HG02759 (cell line): ENCODE results near the gene SFI1.
"Not testable (repeated sequence)": the region's sequence is repeated elsewhere in the genome, so short reads cannot be mapped to it uniquely, and the experiment has no call there.

Experiments
- ATAC-seq: cut with Tn5 transposase; IDR thresholded peaks from one replicate; pipeline ENCODE4 v1.9.1; 2021; ENCODE audit warnings: mild to moderate bottlenecking, moderate library complexity; ENCODE audit not compliant: unreplicated experiment

SFI1 gene

DNA sequence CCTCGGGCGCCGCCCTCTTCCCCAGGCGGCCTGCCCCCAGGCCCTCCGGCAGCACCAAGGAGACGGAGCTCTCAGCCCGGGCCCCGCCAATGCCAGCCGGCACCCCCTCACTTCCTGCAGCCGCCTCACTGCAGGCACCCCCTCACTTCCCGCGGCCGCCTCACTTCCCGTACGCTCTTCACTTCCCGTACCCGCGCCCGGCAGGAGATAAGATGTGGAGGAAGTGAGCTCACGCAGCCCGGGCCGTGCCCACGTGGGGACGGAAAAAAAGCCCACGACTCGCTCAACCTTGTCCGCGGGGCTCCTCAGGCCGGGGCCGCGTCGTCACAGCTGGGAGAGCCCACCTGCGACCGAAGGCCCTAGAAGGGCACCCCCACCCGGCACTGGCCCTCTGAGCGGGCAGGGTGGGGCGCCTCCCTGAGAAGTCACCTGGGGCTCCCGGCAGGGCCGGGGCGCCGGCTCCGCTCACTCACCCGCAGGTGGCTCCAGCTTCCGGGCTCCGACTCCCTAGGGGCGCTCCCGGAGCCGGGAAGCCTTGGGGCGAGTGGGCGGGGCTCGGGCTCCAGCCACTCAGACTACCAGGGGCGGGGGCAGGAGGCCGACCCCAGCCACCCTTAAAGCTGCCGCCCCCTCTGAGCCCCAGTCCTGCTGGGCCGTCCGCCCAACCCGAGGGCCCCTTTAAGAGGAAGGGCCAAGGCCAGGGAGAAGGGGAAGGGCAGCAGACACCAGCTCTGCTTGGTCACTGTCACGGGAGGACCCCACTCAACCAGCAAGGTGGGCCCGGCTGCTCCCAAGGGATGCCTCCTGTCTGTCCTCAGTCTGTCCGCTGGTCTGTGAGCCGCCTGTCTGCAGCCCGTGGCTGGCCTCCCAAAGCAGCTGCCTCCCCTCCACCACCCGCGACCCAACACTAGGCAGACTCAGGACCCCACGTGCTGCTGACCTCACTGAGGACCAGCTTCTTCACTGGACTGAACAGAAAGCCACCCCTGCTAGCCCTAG, 134.3 kb downstream of the SFI1 start:
- peak; percentile 69 for ATAC-seq

DNA sequence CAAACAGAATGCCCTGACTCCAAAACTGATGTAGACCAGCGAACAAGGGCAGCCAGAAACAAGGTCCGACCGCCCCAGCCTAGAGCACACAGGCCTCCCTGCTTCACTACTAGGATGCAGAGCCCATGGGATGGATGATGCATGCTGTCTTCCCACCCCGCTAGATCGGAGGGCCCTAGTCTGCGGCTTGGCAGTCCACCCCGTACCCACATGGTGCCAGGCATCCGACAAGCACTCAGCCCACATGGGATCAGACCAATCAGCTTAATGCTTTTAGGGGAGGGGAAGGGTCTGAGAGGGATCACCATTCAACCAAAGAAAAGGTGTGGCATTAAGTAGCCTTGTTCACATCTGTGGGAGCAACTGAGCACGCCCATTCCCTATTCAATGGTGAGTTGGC, 135.1 kb downstream of the SFI1 start:
- no peak for ATAC-seq

GRCh38 chr22:31635638-31636306, 139.4 kb downstream of the SFI1 start:
- ATAC-seq: no peak

DNA sequence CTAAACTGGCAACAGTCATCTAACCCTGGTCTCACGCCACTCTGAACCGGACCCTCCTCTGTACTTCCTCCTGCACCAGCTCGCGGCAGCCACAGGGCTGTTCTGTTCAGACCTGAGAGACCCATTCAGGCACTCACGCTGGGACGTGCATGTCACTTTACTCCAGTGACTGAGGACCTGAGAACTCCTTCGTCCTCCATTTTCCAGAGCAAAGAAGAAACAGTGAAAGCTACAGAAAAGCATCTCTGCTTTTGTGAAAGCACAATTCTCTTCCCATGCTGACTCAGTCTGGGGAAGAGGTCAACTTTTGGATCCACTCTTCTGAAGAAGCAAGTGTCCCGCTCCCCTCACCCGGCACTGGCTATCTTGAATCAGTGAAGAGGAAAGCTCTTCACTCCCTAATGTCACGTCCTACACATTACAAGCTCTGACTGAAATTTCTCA, 141.1 kb downstream of the SFI1 start:
- no peak for ATAC-seq

- peak; percentile 34 for ATAC-seq
Observed at GRCh38 chr22:31637891-31638618, 141.7 kb downstream of the SFI1 start.

DNA sequence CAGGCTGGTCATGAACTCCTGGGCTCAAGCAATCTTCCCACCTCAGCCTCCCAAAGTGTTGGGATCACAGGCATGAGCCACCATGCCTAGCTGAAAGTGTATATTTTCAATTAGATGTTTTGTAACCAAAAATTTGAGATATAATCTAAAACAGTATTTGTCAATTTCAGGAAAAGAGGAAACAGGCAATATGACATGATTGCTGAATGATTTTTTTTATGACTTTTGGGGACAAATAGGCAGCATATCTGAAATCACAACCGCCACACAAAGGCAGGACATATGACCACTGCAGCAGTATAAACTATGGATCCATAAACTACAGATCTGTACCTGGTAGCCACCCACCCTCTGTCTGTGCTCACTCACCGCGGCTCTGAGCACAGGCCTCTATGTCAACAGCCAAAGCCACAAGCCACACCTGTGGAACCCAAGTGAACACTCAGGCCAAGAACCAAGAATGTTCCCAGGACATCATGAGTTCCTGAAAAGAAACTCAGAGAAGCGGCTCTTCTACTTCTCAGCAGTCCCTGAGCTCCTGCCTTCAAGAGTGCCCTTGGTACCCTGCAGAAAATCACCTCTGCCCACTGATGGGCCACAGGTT, 143.2 kb downstream of the SFI1 start:
- ATAC-seq: no peak

- no peak for ATAC-seq
Observed at GRCh38 chr22:31646186-31647019, 150.1 kb downstream of the SFI1 start.

DNA sequence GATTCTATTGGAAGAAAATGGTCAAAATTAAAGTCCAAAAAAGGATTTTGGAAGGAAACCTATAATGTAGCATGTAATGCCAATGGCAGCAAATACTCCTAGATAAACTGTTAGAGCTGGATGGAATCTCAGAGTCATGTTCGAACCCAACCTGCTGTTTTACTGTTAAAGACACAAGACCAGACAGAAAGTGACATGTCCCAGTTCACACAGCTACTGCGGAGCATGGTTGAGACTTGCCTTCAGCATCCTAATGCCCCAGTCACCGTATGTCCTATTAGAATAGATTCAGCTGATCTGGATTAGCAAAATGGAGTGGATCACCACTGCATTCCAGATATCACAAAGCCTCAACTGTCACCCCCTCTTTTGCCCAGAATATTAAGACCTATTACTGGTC, 150.7 kb downstream of the SFI1 start:
- ATAC-seq: no peak

GRCh38 chr22:31647523-31648320, 151.4 kb downstream of the SFI1 start:
- no peak for ATAC-seq

GRCh38 chr22:31650391-31650790, 154.1 kb downstream of the SFI1 start:
- ATAC-seq: no peak

GRCh38 chr22:31651664-31652063, 155.3 kb downstream of the SFI1 start:
- ATAC-seq: no peak

DNA sequence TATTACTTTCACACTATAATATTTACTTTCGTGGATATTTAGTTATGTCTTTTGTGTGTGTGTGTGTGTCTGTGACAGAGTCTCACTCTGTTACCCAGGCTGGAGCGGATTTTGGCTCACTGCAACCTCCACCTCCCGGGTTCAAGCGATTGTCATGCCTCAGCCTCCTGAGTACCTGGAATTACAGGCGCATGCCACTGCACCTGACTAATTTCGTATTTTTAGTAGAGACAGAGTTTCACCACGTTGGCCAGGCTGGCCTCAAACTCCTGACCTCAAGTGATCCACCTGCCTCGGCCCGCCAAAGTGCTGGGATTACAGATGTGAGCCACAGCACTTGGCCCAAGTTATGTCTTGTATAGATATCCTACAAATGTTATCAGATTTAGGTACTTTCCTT, 155.8 kb downstream of the SFI1 start:
- ATAC-seq: no peak

- no peak for ATAC-seq
Observed at GRCh38 chr22:31652911-31653684, 156.8 kb downstream of the SFI1 start.

DNA sequence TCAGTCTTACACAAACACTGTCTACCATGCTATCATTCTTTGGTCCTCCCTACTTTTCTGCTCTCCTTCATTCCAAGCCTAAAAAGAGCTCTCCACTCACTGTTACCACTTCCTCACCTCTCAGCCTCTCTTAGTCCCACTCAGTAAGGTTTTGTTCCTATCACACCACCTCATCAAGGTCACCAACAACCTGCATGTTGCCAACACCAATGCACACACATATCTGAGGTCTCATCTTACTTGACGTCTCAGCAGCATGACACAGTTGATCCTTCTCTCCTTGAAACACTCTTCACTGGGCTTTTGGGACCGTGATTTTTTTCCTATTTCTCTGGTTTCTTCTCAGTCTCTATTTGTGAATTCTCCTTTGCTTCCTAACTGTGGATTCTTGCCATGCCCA, 157.6 kb downstream of the SFI1 start:
- no peak for ATAC-seq

- ATAC-seq: no peak
Observed at GRCh38 chr22:31654408-31654807, 158.1 kb downstream of the SFI1 start.

- ATAC-seq: no peak
Observed at GRCh38 chr22:31659246-31659645, 162.9 kb downstream of the SFI1 start.

- not testable (repeated sequence) for ATAC-seq
Observed at GRCh38 chr22:31660860-31661341, 164.6 kb downstream of the SFI1 start.
